Stimulated activated CD8-positive, alpha-beta memory T cell treated with anti-CD3 and anti-CD28 coated beads, Interleukin-4, amount 100 ng/mL, for 4 hours (primary cell): ENCODE results near the gene NFYC.

ENCODE experiments used
- DNase-seq, 2 donors: peaks; one replicate each; pipeline ENCODE4 v3.0.0-alpha.2; 2020; ENCODE audit warnings: low read depth in 2 of 2, low spot score in 1 of 2

Gene NFYC

DNA sequence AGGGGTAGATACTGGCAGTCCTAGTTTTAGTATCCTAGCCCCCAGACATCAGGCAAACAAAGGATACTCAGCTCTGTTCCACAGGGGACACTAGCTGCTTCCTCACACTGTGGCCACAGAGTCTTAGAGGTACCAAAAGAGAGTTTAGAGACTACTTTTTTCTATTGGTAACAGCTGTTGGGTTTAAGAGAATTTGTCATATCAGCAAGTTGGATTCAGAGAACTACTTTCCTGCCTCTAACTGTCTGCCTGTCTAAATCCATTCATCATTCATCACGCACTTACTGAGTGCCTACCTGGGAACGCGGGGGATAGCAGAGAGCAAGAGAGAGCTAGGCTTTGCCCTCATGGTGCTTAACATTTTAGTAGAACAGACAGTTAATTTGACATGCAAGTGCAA is 65.0 kb downstream of the NFYC start:
- no peak for DNase-seq

DNA sequence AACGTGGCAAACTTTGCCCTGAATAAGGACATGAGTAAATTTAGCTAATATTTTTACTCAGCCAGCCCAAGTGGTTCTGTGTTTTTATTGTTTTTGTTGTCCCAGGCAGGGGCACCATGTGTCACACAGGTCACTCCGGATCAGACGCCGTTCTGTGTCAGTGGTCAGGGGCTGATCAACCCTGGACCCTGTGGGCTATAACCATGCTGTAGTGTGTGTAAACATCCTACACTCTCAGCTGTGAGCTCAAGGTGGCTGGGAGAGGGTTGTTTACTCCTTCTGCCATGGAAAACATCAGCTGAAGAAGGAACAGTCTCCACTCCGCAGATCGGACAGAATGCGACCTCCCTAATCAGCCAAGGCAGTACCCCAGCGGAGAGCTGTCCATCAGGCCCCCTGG is 65.6 kb downstream of the NFYC start:
- DNase-seq: no peak

DNA sequence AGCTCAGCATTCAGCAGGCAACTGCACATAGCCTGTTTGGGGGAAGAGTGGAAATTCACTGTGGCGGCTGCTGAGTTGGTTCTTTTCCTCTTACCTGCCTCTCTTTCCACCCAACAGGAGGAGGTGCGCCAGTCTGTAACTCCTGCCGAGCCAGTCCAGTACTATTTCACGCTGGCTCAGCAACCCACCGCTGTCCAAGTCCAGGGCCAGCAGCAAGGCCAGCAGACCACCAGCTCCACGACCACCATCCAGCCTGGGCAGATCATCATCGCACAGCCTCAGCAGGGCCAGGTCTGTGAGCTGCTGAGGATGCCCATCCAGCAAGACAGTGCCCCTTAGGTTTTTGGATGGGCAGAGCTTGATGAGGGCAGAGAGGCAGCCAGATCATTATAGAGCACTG is 66.5 kb downstream of the NFYC start:
- DNase-seq: no peak

DNA sequence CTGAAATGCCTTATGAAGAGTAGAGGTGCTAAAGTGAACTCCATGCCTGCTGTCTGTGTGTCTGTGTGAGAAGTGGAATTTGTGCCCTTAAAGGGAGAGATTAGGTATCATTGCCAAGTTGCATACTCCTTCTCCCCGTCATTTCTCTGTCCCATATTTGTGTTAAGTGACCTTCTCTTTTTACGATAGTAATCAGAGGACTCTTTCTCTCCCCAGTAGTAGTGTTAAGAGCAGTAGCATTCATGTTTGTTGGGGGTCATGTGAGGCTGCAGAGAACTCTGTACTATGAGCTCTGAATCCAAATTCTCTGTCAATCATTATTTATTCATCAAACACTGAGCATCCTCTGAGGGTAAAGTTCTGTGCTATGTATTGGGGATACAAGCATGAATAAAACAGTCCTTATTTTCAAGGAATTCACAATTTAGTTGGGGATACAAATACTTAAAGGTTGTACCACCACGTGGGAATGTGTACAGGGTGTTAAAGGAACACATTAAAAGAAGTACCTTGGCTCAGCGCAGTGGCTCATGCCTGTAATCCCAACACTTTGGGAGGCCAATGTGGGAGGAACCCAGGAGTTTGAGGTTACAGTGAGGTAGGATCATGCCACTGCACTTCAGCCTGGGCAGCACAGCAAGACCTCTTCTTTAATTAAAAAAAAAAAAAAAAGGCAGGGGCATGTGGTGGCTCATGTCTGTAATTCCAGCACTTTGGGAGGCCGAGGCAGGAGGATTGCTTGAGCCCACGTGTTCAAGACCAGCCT is 67.3 kb downstream of the NFYC start:
- no peak for DNase-seq

DNA sequence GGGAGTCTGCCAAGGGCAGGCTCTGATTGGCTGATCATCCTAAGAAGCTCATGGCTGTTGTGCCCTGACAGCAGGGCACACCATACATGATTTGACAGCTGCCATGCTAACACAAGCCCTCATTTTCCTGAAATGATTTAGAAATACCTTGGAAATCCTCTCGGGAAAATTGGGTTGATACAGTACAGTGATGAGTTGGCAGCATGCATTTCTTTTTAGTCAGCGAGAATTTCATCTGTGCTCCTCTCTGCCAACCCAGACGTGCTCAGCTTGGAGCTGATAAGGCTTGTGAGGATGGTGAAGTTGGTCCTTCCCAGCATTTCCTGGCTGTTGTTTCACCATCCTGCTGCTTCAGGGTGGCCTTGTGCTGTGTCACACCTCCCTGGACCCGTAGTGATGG is 69.5 kb downstream of the NFYC start:
- DNase-seq: no peak

DNA sequence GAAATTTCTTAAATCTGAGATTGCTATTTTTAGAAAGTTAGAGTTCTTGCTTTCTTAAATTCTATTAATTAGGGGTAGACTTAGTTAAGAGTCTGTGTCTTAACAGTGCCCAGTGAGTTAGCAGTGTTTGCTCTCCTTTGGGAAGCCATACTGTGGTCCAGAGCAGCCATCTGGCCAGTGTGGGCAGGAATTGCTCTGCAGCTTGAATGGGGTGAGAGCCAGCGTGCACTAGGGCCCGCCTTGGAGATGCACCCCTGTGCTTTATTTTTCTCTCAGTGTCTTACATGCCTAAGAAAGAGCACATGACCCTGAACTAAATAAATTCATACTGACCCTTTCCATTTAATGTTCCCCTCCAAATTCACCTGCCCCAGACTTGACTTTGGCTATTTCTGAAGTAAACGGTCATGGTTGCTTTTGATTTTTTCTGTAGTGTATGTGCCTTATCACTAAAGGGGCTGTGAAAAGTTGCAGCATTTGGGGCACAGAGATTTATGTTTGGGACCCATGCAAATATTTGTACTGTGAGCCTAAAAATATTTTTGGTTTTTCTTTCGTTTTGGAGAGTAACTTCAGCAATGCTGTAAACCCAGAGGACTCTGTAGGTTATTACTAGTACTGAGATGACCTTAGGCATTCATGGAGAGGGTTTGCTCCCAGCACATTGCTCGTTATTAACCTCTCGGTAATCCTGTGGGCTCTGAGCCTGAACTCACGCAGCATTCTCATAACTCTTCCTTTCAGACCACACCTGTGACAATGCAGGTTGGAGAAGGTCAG is 70.8 kb downstream of the NFYC start:
- DNase-seq: no peak

DNA sequence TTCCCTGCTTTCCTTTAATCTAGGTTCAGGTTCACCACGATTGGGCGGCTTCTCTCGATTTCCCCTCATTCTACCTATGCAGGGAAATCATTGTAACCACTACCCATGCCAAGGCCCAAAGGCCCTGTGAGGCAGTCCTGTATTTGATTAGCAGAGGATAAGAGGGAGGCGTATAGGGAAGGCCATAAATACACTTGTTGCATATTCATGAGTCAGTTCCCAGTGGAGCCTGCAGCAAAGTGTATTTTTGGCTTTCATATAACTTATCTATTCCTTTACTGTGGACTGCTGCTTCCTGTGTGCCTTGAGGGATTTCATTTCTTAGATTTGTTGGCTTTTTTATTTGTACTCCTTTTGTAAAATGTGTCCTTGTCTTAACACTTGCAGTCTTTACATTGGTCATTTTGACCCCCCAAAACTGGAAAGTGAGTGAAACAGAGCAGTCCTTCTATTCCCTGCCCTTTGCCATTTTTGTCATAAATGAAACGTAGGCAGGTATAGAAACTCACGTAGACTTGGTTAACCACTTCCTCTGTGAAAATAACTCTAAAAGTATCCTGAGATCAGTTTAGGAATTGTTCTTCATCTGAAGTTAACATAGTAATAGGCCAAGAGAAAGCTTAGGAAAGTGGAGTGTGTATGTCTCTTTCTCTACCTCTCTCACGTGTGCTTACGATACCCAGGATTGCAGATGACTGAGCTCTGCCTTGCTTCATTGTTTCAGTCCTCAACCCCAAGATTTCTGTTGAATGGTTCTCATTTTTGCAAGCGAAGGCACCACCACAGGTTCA is 72.4 kb downstream of the NFYC start:
- no peak for DNase-seq

DNA sequence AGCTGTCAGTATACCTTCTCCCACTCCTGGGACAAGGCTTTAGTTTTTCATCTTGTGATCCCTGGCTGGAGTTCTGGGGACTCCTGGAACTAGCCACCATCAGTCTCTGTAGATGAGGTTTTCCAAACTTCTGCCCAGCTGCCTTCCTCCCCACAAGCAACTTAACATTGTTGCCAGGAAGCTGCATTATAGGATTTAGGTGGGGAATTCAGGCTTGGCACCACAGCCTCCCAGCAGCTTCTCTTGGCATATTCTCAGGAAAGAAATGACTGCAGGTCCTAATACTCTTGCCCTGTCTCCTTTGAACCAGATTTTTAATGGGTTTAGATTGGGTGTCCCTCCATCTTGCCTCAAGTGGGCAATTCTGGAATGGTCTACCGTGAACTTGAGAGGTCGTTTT is 73.5 kb downstream of the NFYC start:
- no peak for DNase-seq

DNA sequence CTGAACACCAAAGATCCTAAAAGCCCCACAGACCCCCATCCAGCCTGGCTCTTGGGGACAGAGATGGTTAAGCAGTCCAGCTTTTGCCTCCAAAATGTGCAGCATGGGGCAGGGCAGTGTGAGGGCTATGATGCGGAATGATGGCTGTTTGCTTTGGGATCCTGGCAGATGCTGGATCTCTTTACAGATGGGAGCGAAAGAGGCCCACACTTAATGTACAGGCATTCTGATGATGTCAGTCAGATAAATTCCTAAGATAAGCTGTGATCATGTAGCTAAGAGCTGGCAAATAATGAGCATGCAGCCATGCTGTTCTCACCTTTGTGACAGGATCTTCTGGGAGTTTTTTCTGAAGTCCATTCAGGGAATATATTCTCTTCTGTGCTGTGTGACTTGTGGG is 74.5 kb downstream of the NFYC start:
- DNase-seq: no peak

DNA sequence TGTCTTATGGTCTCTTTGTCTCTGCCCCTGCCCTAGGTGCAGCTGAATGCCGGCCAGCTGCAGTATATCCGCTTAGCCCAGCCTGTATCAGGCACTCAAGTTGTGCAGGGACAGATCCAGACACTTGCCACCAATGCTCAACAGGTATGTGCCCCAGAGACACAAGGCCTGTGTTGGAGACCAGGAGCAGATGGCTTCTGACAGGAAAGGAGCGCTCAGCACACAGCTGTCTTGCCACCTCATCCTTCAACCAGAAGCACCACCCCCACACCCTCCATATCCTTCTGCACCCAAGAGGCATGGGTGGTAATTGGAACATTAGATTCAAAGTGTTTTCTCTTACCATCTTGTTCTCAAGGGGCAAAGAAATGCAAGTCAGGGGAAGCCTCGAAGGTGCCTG is 75.1 kb downstream of the NFYC start:
- no peak for DNase-seq

DNA sequence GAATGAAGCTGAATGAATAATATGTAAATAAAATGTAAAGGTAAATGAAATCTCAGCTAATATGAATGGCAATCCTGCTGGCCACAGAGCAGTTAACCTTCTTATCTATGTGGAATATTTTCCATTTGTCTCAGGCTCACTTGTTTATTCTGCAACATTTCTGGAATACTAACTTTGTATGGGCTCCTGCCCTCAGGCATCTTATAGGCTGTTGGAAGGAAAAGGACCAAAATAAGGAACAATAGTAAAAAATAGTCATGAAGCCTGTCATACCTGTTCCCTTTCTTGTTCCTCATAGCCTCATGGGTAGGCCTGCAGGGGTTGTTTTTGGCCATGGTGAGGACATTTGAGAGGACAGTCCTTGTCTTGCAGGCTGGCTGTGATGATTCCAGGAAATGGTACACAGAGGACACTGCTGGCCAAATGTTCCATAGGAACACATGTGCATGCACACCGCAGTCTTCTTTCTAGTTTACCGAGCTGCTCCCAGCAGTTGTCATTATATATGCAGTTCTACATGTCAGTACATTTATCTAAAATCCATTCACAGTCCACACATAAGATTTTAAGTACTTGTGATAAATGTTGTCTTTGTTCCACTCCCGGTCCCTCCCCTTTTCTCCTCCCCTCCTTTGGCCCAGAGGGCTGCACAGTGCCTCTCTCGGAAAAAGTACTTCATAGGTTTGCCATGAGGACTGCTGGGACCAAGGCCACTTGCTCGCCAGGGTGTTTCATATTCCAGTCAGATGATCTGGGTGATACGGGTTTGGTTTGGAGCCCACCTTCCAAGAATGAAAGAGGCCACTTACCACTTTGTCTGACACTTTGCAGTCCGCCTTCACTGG is 76.9 kb downstream of the NFYC start:
- DNase-seq: no peak

DNA sequence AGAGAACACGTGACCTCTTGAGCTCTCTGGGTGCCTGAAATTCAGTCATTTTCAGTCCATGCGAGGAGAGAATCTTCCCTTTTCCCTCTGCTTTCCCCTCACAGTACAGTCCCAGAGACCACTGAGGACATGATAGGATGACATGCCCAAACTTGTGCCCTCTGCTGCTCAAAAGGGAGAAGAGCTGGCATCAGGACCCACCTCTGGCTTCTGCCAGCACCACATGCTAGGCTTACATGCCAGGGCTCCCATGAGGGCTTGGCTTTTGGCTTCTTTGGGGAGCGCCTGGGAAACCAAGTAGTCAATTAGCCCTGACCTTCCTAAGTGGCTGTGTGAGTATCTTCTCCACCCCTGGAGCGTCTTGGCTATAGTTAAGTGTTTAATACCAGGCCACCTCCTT is 78.3 kb downstream of the NFYC start:
- no peak for DNase-seq

DNA sequence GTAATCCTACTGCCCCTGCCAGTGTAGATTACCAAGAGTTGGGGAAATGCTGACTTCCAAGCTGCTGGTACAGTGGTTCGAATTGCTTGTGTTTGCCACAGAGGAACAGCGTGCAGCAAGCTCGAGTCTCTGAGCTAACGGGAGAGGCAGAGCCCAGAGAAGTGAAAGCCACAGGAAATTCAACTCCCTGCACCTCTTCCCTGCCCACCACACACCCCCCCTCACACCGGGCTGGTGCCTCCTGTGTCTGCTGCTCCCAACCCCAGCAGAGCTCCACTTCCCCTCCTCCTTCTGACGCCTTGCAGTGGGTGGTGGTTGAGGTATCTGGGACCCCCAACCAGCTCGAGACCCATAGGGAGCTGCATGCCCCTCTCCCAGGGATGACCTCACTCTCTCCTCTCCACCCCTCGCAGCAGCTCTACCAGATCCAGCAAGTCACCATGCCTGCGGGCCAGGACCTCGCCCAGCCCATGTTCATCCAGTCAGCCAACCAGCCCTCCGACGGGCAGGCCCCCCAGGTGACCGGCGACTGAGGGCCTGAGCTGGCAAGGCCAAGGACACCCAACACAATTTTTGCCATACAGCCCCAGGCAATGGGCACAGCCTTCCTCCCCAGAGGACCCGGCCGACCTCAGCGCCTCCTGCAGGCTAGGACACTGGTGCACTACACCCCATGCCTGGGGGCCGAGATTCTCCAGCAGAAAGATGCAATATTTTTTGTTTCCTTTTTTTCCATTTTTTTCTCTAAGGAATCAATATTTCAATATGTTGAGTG is 79.0 kb downstream of the NFYC start:
- no peak for DNase-seq

DNA sequence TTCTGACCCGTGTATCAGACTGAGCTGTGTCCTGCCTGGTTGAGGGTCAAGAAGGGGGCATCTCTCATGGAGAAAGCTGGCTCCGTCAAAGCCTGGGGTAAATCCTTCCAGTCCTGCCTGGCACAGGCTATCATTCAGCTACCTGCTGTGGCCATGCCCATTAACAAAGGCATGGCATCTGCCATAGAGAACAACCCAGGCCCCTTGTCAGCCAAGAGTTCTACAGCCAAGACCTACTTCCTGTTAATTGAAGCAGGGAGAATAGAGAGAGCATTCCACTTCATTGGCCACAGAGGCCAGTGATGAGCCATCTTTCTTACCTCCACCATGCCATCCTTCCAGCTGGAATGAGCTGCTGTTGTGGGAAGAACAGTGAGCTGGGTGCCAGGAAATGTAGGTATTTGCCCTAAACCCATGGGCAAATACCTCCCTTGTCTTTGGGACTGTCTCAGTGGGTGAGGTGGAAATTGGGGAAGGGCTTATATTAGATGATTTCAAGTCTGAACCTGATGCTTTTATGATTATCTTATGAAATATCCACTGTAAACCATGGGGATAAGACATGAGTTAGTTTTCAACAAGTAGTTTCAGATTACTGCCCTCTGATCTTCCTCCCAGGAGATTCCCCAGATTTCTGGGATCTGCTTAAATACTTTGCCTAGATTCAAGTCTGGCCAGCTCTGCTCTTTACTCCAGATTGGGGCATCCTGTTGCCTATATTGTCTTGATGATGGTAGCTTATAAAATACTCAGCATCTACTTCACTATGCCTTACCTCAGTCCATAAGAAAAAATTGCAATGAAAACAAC is 80.8 kb downstream of the NFYC start:
- DNase-seq: no peak

DNA sequence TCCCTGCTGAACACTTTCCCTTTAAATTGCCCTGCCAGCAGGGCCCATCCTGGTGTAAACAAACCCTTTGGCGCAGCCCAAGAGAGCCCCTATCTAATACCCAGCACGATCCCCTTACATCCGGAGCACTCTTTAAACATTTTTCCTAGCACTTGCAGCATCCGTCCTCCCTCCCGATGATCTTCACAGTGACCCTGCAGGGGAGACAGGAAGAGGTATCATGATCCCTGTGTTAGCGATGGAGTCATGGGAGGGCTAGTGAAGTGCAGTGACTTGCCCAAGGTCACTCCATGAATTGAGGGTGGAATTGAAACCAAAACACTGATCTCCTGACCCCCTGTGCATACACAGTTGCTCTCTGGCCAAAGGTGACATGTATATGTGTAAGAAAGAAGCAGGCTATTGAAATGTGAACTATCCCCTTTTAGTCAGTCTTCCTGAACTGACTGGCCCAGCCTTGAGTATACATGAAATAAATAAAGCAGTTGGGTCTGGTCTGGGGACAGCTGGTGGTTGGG is 82.3 kb downstream of the NFYC start:
- DNase-seq: no peak

DNA sequence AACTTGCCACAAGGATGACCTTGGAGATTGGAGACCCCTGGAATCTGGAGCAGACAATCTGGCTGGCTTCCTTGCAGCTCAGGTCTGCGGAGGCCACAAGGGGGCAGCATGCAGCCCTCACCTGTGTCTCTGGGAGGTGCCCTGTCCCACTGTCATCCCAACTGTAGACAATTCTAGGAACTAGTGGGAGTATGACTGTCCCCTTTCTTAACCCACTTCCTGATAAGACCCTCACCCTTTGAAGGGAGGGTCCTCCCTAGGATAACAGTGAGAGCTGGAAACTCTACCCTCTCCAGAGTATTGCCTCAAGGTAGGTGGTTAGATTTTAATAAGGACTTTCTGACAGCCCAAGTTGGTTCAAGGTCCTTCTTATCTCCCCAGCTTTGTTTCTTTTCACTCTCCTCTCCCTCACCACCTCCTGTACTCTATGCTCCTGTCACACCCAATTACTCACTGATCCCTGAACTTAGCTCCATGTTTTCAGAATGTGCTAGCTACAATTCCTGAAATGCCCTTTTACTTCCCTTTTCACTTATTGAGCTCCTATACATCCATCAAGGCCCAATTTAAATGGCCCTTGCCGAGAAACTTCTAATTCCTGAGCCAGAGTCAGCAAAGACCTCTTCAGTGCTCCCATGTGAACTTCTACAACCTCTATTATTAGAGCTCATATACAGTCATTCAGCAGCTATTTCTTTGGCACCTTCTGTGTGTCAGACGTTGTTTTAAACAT is 82.9 kb downstream of the NFYC start:
- DNase-seq: peak; percentile 40 to 47

DNA sequence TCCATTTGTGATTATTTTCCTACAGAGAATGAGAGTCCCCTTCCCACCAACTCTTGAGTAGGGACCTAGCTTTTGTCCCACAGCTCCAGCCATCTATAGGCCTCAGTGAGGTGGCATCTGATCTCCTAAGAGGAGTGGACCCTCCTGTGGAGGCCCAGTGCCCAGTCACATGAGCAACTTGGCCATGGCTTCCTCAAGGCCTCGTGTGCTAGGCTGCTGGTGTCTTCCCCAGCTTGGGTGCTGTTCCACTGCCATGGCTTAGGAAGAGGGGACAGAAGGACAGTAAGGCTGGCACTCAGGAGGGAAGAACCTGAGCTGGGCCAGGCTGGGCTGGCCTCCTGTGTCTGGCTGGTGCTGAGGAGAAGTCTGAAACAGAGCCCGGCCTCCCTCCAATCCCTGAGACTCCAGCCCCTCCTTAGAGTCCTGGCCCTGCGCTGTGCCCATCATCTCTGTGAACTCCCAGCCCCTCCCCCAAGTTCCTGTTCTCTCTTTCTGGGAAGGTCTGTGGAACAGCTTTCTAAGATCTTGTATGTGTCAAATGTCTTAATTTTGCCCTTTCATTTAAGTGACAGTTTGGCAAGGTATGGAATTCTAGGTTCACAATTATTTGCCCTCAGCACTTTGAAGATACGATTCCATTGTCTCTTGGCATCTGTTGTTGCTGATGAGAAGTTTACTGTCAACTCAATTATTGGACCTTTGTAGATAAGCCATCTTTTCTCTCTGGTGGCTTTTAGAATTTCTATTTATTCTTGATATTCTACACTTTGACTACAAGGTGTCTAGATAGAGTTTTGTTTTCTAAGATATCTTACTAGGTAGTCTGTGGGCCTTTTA is 85.0 kb downstream of the NFYC start:
- no peak for DNase-seq
